Measurements from ENCODE around the gene ASRGL1. TPM values are rescaled to one million over a fixed set of nuclear protein-coding genes. Genes with fewer than 3 reads are reported as not detected.

The ASRGL1 gene
- total RNA-seq, 2 donors from 2014 or later, result 20.2 to 39.7 TPM

- H3K9me3 ChIP-seq, result no peaks in the 10 kb centered on the region
- H3K27me3 ChIP-seq (replicated peaks; ENCODE audit: insufficient read depth), result no peaks in the 10 kb centered on the region
- DNase-seq (ENCODE audit: low spot score) (no peak), ATAC-seq (ENCODE audit: insufficient number of reproducible peaks, low FRiP score, low read depth) (no peak)
- no peak overlapping the region for H3K27ac ChIP-seq
- no peak overlapping the region for H3K4me3 ChIP-seq
- H3K36me3 ChIP-seq, result no peaks in the 10 kb centered on the region
- H3K4me1 ChIP-seq (ENCODE audit: control insufficient read depth in 1 of 2, low read depth in 2 of 2), result peaks cover 0 to 7% of the 10 kb centered on the region in 2 donors
- TF ChIP-seq CTCF (IDR thresholded peaks at IDR 0.05), result no peak
These were observed 85.8 kb downstream of the ASRGL1 start for GRCh38 chr11:62423012-62423411.

- DNase-seq (ENCODE audit: low spot score), result no peak
- Histone ChIP-seq H3K9me3 (no peaks in the 10 kb centered on the region), H3K4me3 (no peak overlapping the region), H3K27ac (no peak overlapping the region), H3K27me3 (replicated peaks; ENCODE audit: insufficient read depth) (no peaks in the 10 kb centered on the region), H3K4me1 (ENCODE audit: control insufficient read depth in 1 of 2, low read depth in 2 of 2) (peaks cover 0 to 9% of the 10 kb centered on the region in 2 donors), H3K36me3 (no peaks in the 10 kb centered on the region)
- ATAC-seq (ENCODE audit: insufficient number of reproducible peaks, low FRiP score, low read depth), result no peak
- no peak for TF ChIP-seq CTCF (IDR thresholded peaks at IDR 0.05)
These were observed 90.5 kb downstream of the ASRGL1 start for GRCh38 chr11:62427630-62428233.

DNA sequence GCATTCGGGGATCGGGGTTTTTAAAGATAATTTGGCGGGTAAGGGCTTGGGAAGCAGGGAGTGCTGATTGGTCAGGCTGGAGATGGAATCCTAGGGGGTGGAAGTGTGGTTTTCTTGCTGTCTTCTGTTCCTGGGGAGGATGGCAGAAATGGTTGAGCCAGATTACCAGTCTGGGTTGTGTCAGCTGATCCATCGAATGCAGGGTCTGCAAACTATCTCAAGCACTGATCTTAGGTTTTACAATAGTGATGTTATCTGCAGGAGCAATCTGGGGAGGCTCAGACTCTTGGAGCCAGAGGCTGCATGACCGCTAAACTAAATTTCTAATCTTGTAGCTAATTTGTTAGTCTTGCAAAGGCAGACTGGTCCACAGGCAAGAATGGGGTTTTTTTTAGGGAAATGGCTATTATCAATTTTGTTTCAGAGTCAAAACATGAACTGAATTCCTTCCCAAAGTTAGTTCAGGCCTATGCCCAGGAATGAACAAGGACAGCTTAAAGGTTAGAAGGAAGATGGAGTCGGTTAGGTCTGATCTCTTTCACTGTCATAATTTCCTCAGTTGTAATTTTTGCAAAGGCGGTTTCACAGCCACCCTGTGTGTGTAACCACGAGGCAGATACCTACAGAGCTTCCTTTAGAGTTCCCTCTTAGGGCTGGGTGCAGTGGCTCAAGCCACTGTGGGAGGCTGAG, 91.8 kb downstream of the ASRGL1 start:
- H3K4me1 ChIP-seq (ENCODE audit: control insufficient read depth in 1 of 2, low read depth in 2 of 2), result peaks cover 11 to 22% of the 10 kb centered on the region in 2 donors
- ATAC-seq (ENCODE audit: insufficient number of reproducible peaks, low FRiP score, low read depth) (no peak), DNase-seq (ENCODE audit: low spot score) (no peak)
- H3K27ac ChIP-seq, result no peak overlapping the region
- H3K4me3 ChIP-seq, result no peak overlapping the region
- no peaks in the 10 kb centered on the region for H3K9me3 ChIP-seq
- no peaks in the 10 kb centered on the region for H3K27me3 ChIP-seq (replicated peaks; ENCODE audit: insufficient read depth)
- H3K36me3 ChIP-seq, result no peaks in the 10 kb centered on the region
- no peak for TF ChIP-seq CTCF (IDR thresholded peaks at IDR 0.05)

DNA sequence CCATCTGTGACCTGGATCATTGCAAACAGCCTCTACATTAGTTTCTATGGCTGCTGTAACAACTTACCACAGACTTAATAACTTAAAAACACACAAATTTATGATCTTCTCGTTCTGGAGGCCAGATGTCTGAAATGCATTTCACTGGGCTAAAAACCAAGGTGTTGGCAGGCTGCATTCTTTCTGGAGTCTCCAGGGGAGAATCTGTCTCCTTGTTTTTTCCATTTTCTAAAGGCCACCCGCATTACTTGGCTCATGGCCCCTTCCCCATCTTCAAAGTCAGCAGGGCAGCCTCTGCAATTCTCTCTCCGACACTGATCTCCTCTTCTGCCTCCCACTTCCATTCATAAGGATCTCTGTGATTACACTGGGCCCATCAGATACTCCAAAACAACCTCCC, 93.2 kb downstream of the ASRGL1 start:
- no peak for ATAC-seq (ENCODE audit: insufficient number of reproducible peaks, low FRiP score, low read depth)
- no peak for TF ChIP-seq CTCF (IDR thresholded peaks at IDR 0.05)

DNA sequence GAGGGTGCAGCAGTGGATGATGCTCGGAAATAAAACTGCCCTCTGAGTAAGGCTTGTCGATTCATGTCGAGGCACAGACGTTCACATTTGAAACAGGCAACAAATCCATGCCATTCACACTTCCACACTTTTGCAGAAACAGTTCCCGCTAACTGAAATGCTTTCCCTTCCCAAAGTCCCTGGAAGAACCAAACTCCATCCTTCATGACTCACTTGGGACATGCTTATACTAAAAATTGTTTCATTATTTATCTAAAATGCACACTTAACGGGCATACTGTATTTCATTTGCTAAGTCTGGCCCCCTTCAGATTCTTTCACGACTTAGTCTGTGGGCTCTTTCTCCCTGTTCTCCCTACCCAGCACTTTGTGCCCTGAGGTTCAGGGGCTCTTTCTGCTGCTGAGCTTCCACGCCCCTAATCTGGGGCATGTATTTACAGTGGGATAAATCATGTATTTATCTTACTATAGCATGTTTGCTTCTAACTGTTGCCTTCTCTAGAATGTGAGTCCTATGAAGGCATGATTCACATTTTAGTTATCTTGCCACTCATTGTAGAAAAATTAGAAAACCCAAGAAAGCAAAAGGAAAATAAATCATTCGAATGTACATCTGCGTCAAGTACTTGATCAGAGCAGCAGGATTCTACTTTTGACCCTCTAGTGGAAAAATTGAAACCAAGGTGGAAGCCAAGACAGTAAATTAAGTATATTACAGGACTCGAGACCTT, 94.1 kb downstream of the ASRGL1 start:
- Histone ChIP-seq H3K36me3 (no peaks in the 10 kb centered on the region), H3K4me1 (ENCODE audit: control insufficient read depth in 1 of 2, low read depth in 2 of 2) (peaks cover 12 to 37% of the 10 kb centered on the region in 2 donors), H3K9me3 (no peaks in the 10 kb centered on the region), H3K27ac (no peak overlapping the region), H3K27me3 (replicated peaks; ENCODE audit: insufficient read depth) (no peaks in the 10 kb centered on the region), H3K4me3 (no peak overlapping the region)
- no peak for TF ChIP-seq CTCF (IDR thresholded peaks at IDR 0.05)
- no peak for DNase-seq (ENCODE audit: low spot score)
- ATAC-seq (ENCODE audit: insufficient number of reproducible peaks, low FRiP score, low read depth), result no peak

More for the DNA sequence above, 93.2 kb downstream of the ASRGL1 start:
- H3K36me3 ChIP-seq, result no peaks in the 10 kb centered on the region
- H3K9me3 ChIP-seq, result no peaks in the 10 kb centered on the region
- no peak overlapping the region for H3K4me3 ChIP-seq
- H3K4me1 ChIP-seq (ENCODE audit: control insufficient read depth in 1 of 2, low read depth in 2 of 2), result peaks cover 12 to 32% of the 10 kb centered on the region in 2 donors
- H3K27me3 ChIP-seq (replicated peaks; ENCODE audit: insufficient read depth), result no peaks in the 10 kb centered on the region
- DNase-seq (ENCODE audit: low spot score), result no peak
- no peak overlapping the region for H3K27ac ChIP-seq
